ENCODE measurements around the gene SPRY1.

The SPRY1 gene, protein sequence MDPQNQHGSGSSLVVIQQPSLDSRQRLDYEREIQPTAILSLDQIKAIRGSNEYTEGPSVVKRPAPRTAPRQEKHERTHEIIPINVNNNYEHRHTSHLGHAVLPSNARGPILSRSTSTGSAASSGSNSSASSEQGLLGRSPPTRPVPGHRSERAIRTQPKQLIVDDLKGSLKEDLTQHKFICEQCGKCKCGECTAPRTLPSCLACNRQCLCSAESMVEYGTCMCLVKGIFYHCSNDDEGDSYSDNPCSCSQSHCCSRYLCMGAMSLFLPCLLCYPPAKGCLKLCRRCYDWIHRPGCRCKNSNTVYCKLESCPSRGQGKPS

GRCh38 chr4:123396307-123397143, at the start of gene SPRY1:
SPRY1 (plus strand) TSS chr4:123396795; CDS start chr4:123401592, 4,797 bp downstream.
- peak within 1 kb of the TSS; percentile 81 for H3K9ac ChIP-seq (ENCODE audit: low read length)
- H3K9me3 ChIP-seq (ENCODE audit: control insufficient read depth, low read depth, low read length), result no peaks in the 10 kb centered on the region
- H3K36me3 ChIP-seq (ENCODE audit: control insufficient read depth, low read depth, low read length), result peaks cover 8% of the 10 kb centered on the region
- H3K4me1 ChIP-seq (ENCODE audit: control insufficient read depth, low read depth, low read length), result peaks cover 11% of the 10 kb centered on the region
- H3K4me3 ChIP-seq (ENCODE audit: low read length), result peak within 1 kb of the TSS; percentile 86
- H3K27me3 ChIP-seq (ENCODE audit: control insufficient read depth, insufficient read depth, low read length), result no peaks in the 10 kb centered on the region
- H3K27ac ChIP-seq (ENCODE audit: low read length), result peak within 1 kb of the TSS; percentile 32

DNA sequence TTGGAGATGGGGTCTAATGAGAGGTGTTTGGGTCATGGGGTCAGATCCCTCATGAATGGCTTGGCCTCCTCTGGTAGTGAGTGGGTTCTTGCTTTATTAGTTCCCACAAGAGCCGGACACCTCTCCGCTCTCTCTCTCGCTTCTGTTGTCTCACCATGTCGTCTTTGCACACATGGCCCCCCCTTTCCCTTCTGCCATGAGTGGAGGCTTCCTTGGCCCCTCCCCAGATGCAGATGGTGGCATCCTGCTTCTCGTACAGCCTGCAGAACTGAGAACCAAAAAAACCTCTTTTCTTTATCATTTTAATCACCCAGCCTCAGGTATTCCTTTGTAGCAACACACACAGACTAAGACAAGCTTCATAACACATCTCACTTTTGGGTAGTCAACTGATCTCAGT, 49.6 kb upstream of the SPRY1 start:
- no peak overlapping the region for H3K4me3 ChIP-seq (ENCODE audit: low read length)
- no peaks in the 10 kb centered on the region for H3K36me3 ChIP-seq (ENCODE audit: control insufficient read depth, low read depth, low read length)
- no peaks in the 10 kb centered on the region for H3K9me3 ChIP-seq (ENCODE audit: control insufficient read depth, low read depth, low read length)
- no peak overlapping the region for H3K27ac ChIP-seq (ENCODE audit: low read length)
- H3K27me3 ChIP-seq (ENCODE audit: control insufficient read depth, insufficient read depth, low read length), result no peaks in the 10 kb centered on the region
- H3K4me1 ChIP-seq (ENCODE audit: control insufficient read depth, low read depth, low read length), result no peaks in the 10 kb centered on the region
- no peak overlapping the region for H3K9ac ChIP-seq (ENCODE audit: low read length)

- H3K36me3 ChIP-seq (ENCODE audit: control insufficient read depth, low read depth, low read length), result no peaks in the 10 kb centered on the region
- no peak overlapping the region for H3K9ac ChIP-seq (ENCODE audit: low read length)
- H3K27ac ChIP-seq (ENCODE audit: low read length), result no peak overlapping the region
- no peak overlapping the region for H3K4me3 ChIP-seq (ENCODE audit: low read length)
- no peaks in the 10 kb centered on the region for H3K9me3 ChIP-seq (ENCODE audit: control insufficient read depth, low read depth, low read length)
- no peaks in the 10 kb centered on the region for H3K27me3 ChIP-seq (ENCODE audit: control insufficient read depth, insufficient read depth, low read length)
- H3K4me1 ChIP-seq (ENCODE audit: control insufficient read depth, low read depth, low read length), result no peaks in the 10 kb centered on the region
These were observed 47.6 kb upstream of the SPRY1 start for GRCh38 chr4:123348946-123349345.

DNA sequence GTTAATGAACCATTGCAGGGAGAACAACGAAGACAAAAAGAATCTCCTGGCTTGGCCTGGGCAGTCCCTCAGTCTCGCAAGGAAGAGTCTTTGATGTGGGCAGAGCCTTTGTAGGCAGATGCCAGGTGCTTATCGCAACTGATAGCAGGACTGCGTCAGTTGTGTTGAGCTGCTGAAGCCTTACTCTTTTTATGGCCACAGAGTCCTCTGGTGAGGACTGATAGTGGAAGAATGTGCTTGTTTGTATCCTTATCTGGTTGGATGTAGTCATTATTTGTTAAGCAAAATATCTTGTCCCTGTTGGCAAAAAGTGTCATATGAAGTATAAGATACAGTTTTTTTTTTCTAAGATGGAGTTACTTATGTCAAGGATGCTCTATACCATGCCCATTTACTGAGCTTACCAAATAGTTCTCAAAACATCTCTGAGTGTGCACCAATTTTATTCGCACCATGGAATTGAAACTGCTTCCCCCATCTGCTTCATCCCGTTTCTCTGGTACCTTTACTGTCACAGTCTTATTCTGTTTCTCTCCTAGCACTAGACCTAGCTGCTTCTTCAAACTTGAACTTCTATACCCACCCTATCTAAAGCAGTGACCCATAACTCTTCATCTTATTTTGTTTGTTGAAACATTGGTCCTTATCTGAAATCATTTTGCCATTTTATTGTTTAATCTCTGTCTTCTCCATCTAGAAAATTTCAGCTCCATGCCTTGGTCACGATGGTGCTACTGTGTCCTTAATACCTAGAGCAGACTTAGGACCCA, 47.0 kb upstream of the SPRY1 start:
- H3K9ac ChIP-seq (ENCODE audit: low read length), result no peak overlapping the region
- H3K9me3 ChIP-seq (ENCODE audit: control insufficient read depth, low read depth, low read length), result no peaks in the 10 kb centered on the region
- no peaks in the 10 kb centered on the region for H3K4me1 ChIP-seq (ENCODE audit: control insufficient read depth, low read depth, low read length)
- no peaks in the 10 kb centered on the region for H3K27me3 ChIP-seq (ENCODE audit: control insufficient read depth, insufficient read depth, low read length)
- H3K4me3 ChIP-seq (ENCODE audit: low read length), result no peak overlapping the region
- H3K36me3 ChIP-seq (ENCODE audit: control insufficient read depth, low read depth, low read length), result no peaks in the 10 kb centered on the region
- no peak overlapping the region for H3K27ac ChIP-seq (ENCODE audit: low read length)

- H3K4me1 ChIP-seq (ENCODE audit: control insufficient read depth, low read depth, low read length), result no peaks in the 10 kb centered on the region
- H3K27me3 ChIP-seq (ENCODE audit: control insufficient read depth, insufficient read depth, low read length), result no peaks in the 10 kb centered on the region
- no peaks in the 10 kb centered on the region for H3K9me3 ChIP-seq (ENCODE audit: control insufficient read depth, low read depth, low read length)
- H3K36me3 ChIP-seq (ENCODE audit: control insufficient read depth, low read depth, low read length), result no peaks in the 10 kb centered on the region
- H3K4me3 ChIP-seq (ENCODE audit: low read length), result no peak overlapping the region
- no peak overlapping the region for H3K9ac ChIP-seq (ENCODE audit: low read length)
- no peak overlapping the region for H3K27ac ChIP-seq (ENCODE audit: low read length)
These were observed 46.4 kb upstream of the SPRY1 start for GRCh38 chr4:123350191-123350544.

DNA sequence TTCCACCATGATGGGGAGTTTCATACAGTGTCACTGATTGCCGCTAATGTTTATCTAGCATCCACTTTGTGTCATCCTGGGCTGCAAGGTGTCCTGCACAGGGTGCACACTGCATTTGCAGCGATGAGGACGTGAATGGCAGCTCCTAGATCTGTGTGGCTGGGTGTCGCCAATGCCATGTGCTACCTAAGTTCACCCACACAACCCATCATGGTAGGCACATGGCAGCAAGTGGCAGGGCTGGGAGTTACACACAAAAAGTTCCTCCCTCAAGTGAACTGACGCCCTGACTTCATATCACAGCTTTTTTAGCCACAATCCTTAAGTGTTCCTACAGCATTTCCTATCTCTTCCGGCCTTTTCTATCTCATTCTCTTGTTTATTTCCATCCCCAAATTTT, 45.9 kb upstream of the SPRY1 start:
- Histone ChIP-seq H3K4me3 (ENCODE audit: low read length) (no peak overlapping the region), H3K27me3 (ENCODE audit: control insufficient read depth, insufficient read depth, low read length) (no peaks in the 10 kb centered on the region), H3K36me3 (ENCODE audit: control insufficient read depth, low read depth, low read length) (no peaks in the 10 kb centered on the region), H3K9me3 (ENCODE audit: control insufficient read depth, low read depth, low read length) (no peaks in the 10 kb centered on the region), H3K9ac (ENCODE audit: low read length) (no peak overlapping the region), H3K4me1 (ENCODE audit: control insufficient read depth, low read depth, low read length) (no peaks in the 10 kb centered on the region), H3K27ac (ENCODE audit: low read length) (no peak overlapping the region)

DNA sequence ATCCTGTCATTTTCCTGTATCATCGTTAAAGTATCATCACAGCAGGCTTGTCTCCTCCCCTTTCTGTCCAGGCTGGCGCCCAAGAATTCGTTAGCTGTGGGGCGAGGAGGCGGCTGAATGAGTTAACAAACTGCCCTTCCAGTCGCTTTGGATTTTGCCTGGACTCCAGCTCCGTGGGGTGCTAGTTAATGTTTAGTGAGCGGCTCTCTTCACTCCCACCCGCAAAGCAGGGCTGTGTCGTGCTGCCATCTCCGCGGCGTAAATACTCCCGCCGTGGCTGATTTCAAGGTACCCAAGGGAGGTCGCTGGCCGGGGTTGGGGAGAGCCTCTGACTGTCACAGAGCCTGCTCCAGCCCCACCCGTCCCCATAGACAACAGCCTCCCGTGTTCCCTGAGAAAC, 44.9 kb upstream of the SPRY1 start:
- Histone ChIP-seq H3K9me3 (ENCODE audit: control insufficient read depth, low read depth, low read length) (no peaks in the 10 kb centered on the region), H3K36me3 (ENCODE audit: control insufficient read depth, low read depth, low read length) (no peaks in the 10 kb centered on the region), H3K27me3 (ENCODE audit: control insufficient read depth, insufficient read depth, low read length) (no peaks in the 10 kb centered on the region), H3K27ac (ENCODE audit: low read length) (no peak overlapping the region), H3K4me1 (ENCODE audit: control insufficient read depth, low read depth, low read length) (no peaks in the 10 kb centered on the region), H3K9ac (ENCODE audit: low read length) (no peak overlapping the region), H3K4me3 (ENCODE audit: low read length) (no peak overlapping the region)

DNA sequence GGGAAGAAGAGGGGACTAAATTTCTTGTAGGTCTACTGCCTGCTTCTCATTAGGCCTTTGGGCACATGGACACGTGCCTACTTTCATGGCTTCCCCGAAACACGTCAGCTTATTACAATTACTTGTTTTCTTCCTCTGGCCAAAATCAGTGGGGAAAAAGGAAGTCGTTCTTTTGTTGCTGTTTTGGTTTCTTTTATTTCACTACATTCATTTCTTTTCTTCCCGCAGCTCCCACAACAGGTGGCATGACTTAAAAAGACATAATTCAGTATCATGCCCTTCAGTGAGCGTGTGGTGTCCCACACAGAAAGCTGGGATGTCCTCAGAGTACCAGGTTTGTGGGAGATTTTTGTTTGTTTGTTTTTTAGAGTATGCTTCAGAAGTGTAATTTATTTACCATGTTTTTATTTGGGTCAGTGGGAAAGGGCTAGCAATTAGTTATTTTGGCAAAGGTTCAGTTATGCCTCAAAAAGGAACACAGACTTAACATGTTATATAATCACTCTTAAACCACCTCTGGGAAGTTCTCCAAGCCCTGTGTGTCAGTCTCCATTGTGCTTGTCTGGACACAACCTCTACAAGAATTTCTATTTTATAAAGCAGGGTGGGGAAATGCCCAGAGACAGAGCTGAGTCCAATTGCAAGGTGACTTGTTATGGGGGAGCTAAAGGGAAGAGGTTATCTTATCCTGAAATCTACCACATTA, 44.2 kb upstream of the SPRY1 start:
- Histone ChIP-seq H3K9me3 (ENCODE audit: control insufficient read depth, low read depth, low read length) (no peaks in the 10 kb centered on the region), H3K9ac (ENCODE audit: low read length) (no peak overlapping the region), H3K4me3 (ENCODE audit: low read length) (no peak overlapping the region), H3K27ac (ENCODE audit: low read length) (no peak overlapping the region), H3K27me3 (ENCODE audit: control insufficient read depth, insufficient read depth, low read length) (no peaks in the 10 kb centered on the region), H3K36me3 (ENCODE audit: control insufficient read depth, low read depth, low read length) (no peaks in the 10 kb centered on the region), H3K4me1 (ENCODE audit: control insufficient read depth, low read depth, low read length) (no peaks in the 10 kb centered on the region)

DNA sequence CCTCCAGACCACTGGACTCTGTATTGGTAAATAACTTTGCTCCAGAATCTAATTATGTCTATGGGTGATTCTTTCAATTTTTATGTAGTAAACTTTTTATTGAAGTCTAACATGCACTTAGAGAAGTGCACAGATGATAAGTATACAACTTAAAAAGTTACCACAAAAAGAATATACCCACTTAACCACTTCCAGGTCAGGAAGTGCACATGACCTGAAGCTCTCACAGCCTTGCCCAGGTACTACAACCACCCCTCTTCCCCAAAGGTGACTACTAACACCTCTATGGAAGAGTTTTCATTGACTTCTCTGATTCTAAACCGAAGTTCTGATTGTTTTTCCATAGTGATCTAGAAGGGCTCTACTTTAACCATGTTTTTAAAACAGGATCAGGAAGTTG, 43.6 kb upstream of the SPRY1 start:
- Histone ChIP-seq H3K4me1 (ENCODE audit: control insufficient read depth, low read depth, low read length) (no peaks in the 10 kb centered on the region), H3K36me3 (ENCODE audit: control insufficient read depth, low read depth, low read length) (no peaks in the 10 kb centered on the region), H3K4me3 (ENCODE audit: low read length) (no peak overlapping the region), H3K27ac (ENCODE audit: low read length) (no peak overlapping the region), H3K9ac (ENCODE audit: low read length) (no peak overlapping the region), H3K9me3 (ENCODE audit: control insufficient read depth, low read depth, low read length) (no peaks in the 10 kb centered on the region), H3K27me3 (ENCODE audit: control insufficient read depth, insufficient read depth, low read length) (no peaks in the 10 kb centered on the region)

- Histone ChIP-seq H3K27me3 (ENCODE audit: control insufficient read depth, insufficient read depth, low read length) (no peaks in the 10 kb centered on the region), H3K36me3 (ENCODE audit: control insufficient read depth, low read depth, low read length) (no peaks in the 10 kb centered on the region), H3K4me1 (ENCODE audit: control insufficient read depth, low read depth, low read length) (no peaks in the 10 kb centered on the region), H3K9me3 (ENCODE audit: control insufficient read depth, low read depth, low read length) (no peaks in the 10 kb centered on the region), H3K4me3 (ENCODE audit: low read length) (no peak overlapping the region), H3K27ac (ENCODE audit: low read length) (no peak overlapping the region), H3K9ac (ENCODE audit: low read length) (no peak overlapping the region)
These were observed 42.9 kb upstream of the SPRY1 start for GRCh38 chr4:123353656-123354055.

- Histone ChIP-seq H3K27ac (ENCODE audit: low read length) (no peak overlapping the region), H3K9ac (ENCODE audit: low read length) (no peak overlapping the region), H3K9me3 (ENCODE audit: control insufficient read depth, low read depth, low read length) (no peaks in the 10 kb centered on the region), H3K4me3 (ENCODE audit: low read length) (no peak overlapping the region), H3K36me3 (ENCODE audit: control insufficient read depth, low read depth, low read length) (no peaks in the 10 kb centered on the region), H3K27me3 (ENCODE audit: control insufficient read depth, insufficient read depth, low read length) (no peaks in the 10 kb centered on the region), H3K4me1 (ENCODE audit: control insufficient read depth, low read depth, low read length) (no peaks in the 10 kb centered on the region)
These were observed 41.9 kb upstream of the SPRY1 start for GRCh38 chr4:123354701-123355100.

All from iPS-18a (cell line).